AG09319 (cell line): ENCODE results near the gene SRGAP3.
A peak's percentile ranks its signal among the peaks of the same experiment; 100 is the strongest.
"Not testable (repeated sequence)": the region's sequence is repeated elsewhere in the genome, so short reads cannot be mapped to it uniquely, and the experiment has no call there.

Experiments used
- DNase-seq: peaks from one replicate; pipeline ENCODE4 v3.0.0-alpha.2; 2010; ENCODE audit warnings: low read depth; ENCODE audit errors: extremely low read depth
- TF ChIP-seq, protein P1 (sequence below): IDR thresholded peaks from 2 replicates; pipeline ENCODE4 v1.5.1; 2011; ENCODE audit warnings: low read depth, mild to moderate bottlenecking, inconsistent platforms, low read length, moderate library complexity

Gene SRGAP3

DNA sequence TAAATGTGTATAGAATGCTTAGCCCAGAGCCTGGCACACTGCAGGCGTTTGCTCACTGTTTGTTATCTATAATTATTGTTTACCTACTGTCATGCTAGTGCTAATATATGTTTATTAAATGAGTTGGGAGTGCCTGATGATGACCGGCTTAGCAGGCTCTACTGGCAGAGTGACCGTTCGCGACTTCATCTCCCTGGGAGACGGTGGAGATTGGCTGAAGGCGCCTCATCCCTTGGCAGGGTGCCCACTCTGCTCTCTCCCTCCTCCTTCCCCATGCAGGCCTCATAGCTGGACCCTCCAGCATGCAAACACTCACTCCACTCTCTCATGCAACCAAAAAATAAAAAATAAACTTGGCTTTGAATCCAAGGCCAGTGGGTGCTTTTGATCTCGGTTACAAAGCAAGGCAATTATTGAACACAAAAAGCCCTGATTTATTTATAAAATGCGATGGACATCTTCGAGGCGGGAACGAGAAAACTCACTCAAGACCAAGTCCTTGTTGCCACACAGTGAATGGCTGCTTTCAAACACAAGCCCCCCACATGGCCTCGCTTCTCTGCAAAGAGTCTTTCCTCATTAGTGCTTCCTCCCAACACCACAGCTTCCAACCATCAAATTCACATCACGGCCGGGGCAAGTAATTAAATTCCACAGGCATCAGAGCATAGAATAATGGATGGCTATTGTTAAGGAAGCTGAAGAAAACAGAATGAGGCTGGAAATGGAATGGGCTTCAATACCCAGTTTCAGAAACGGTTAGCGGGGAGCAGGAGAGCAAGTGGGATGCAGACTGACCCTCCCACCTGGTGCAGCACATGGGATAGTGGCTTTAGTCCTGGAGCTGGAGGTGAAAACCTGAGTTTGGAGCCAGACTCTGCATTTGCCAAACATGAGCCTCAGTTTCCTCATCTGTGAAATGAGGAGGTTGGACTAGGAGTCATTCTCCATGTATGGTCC lies 150.4 kb downstream of the SRGAP3 start:
- TF ChIP-seq, protein P1, sequence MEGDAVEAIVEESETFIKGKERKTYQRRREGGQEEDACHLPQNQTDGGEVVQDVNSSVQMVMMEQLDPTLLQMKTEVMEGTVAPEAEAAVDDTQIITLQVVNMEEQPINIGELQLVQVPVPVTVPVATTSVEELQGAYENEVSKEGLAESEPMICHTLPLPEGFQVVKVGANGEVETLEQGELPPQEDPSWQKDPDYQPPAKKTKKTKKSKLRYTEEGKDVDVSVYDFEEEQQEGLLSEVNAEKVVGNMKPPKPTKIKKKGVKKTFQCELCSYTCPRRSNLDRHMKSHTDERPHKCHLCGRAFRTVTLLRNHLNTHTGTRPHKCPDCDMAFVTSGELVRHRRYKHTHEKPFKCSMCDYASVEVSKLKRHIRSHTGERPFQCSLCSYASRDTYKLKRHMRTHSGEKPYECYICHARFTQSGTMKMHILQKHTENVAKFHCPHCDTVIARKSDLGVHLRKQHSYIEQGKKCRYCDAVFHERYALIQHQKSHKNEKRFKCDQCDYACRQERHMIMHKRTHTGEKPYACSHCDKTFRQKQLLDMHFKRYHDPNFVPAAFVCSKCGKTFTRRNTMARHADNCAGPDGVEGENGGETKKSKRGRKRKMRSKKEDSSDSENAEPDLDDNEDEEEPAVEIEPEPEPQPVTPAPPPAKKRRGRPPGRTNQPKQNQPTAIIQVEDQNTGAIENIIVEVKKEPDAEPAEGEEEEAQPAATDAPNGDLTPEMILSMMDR = no peak
- DNase-seq = no peak

DNA sequence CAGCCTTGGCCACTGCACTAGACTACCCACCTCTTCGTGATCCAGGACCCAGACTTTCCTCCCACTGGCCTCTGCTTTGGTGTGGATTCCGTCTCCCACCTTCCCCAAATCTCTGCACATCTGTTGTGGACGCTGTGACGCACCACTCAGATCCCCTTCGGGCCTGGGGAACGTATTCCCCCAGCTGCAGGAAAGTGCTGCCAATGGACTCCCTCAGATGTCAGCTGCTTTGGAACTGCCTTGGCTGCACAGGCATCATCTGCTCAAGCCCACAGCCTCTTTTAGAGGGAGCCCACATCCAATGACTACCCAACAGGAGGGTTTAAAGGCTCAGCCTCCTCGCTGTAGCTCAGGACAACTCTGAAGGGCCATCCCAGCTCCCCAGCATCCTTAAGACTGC lies 152.0 kb downstream of the SRGAP3 start:
- no peak for DNase-seq
- TF ChIP-seq, protein P1 = no peak

DNA sequence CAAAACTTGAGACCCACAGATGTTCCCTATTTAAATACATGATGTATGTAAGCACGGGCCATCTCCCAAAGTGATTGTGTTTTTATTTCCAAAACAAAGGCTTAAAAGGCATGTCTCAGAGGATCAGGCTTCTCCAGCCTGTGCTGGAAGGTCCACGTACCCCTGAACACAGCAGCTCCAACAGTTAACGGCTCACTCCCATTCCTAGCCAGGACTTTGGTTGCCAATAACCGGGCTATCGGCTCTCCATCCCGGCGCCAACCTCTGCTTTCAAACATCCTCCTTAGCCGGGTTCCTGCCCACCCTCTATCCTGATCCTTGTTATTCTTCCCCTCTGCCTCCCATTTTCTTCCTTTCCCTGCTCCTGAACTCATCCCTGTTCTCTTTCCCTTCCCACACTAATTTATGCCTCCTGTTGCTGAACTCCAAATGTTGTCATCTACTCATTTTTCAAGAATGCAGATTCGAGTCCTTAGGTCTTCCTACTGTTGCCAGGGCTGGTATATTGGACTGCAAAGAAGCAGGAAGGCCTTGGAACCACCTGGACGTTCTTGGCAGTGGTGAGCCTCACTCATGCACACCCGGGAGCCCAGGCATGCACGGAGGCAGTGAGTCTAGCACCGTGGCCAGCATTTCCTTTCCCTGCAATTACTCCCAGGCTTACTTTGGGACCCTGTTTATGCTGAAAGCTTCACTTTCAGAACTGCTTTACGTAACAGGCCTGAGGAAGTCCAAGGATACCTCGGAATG lies 157.8 kb downstream of the SRGAP3 start:
- DNase-seq = no peak
- TF ChIP-seq, protein P1 = no peak

- TF ChIP-seq, protein P1 = no peak
- peak; percentile 5 for DNase-seq
Observed at GRCh38 chr3:9088441-9089353, 160.7 kb downstream of the SRGAP3 start.

GRCh38 chr3:9087831-9088413 lies 161.5 kb downstream of the SRGAP3 start:
- no peak for DNase-seq
- TF ChIP-seq, protein P1 = no peak

GRCh38 chr3:9085428-9085827 lies 164.0 kb downstream of the SRGAP3 start:
- not testable (repeated sequence) for DNase-seq

DNA sequence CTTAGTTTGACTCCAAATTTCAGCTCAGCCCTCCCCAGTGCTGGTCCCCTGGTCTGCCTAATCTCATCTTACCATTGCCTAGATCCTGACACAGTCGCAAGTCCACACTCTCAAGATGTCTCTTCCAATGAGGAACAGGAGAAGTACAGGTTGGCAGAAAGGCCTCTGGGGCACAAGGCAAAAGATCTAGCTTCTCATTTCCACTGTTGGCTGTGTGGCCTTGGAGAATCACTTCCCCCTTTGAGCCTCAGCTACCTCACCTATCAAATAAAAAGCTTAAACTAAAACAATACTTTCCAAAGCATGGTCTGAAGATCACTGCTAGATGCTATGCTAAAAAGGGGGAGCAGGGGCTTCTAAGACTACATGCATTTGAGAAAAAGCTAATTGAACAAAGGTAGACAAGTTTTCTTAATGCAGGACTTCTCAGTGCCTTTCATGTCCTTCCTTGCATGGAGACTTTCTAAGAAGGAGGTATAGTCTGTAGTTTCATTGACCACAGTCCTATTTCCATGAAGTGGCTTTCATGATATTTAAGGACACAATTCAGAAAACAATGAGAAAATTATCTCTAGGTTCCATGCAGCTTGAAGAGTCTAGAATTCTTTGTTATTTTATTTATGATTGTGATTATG lies 168.1 kb downstream of the SRGAP3 start:
- TF ChIP-seq, protein P1 = no peak
- DNase-seq = no peak
